SK-N-SH treated with all-trans-retinoic acid at 6 μM for 48 hours (cell line): ENCODE measurements around the gene IGF2R.

Experiments
- ATAC-seq: fragments of 200-7000 bp; cut with Tn5 transposase; 3 replicates; pipeline ENCODE4 v1.9.1; 2020; ENCODE audit warnings: mild to moderate bottlenecking, moderate library complexity
- ARNTL ChIP-seq: fragments of 450-650 bp; formaldehyde crosslinking; IDR thresholded peaks from 2 replicates; pipeline ENCODE4 v1.5.0; 2020; ENCODE audit warnings: low read depth, mild to moderate bottlenecking, moderate library complexity, borderline replicate concordance
- BACH2 ChIP-seq: fragments of 250-450 bp; sonication (Bioruptor Pico); IDR thresholded peaks from 2 replicates; pipeline ENCODE4 v1.9.0; 2021; ENCODE audit warnings: mild to moderate bottlenecking, borderline replicate concordance
- CSDC2 ChIP-seq: fragments of 250-450 bp; sonication (Bioruptor Pico); IDR thresholded peaks from 2 replicates; pipeline ENCODE4 v1.5.0; 2020; ENCODE audit warnings: mild to moderate bottlenecking, moderate library complexity
- ESRRG ChIP-seq: fragments of 250-450 bp; sonication (Bioruptor Pico); IDR thresholded peaks from 2 replicates; pipeline ENCODE4 v1.6.1; 2021; ENCODE audit warnings: mild to moderate bottlenecking
- GLIS3 ChIP-seq: fragments of 250-450 bp; sonication (Bioruptor Pico); IDR thresholded peaks from 2 replicates; pipeline ENCODE4 v1.5.0; 2020; ENCODE audit warnings: mild to moderate bottlenecking, moderate library complexity
- ISL1 ChIP-seq: fragments of 250-450 bp; sonication (Bioruptor Pico); IDR thresholded peaks from 2 replicates; pipeline ENCODE4 v2.1.2; 2022; ENCODE audit warnings: mild to moderate bottlenecking, moderate library complexity
- PPARA ChIP-seq: fragments of 250-450 bp; sonication (Bioruptor Pico); IDR thresholded peaks from 2 replicates; pipeline ENCODE4 v1.5.0; 2020; ENCODE audit warnings: mild to moderate bottlenecking, borderline replicate concordance
- RARB ChIP-seq: fragments of 250-450 bp; sonication (Bioruptor Pico); IDR thresholded peaks from 2 replicates; pipeline ENCODE4 v1.8.0; 2021; ENCODE audit warnings: mild to moderate bottlenecking, moderate library complexity
- SNAI2 ChIP-seq: fragments of 250-450 bp; sonication (Bioruptor Pico); IDR thresholded peaks from 2 replicates; pipeline ENCODE4 v1.5.0; 2020; ENCODE audit warnings: mild to moderate bottlenecking, moderate library complexity
- TCF4 ChIP-seq: fragments of 250-450 bp; sonication (Bioruptor Pico); IDR thresholded peaks from 2 replicates; pipeline ENCODE4 v1.8.0; 2021; ENCODE audit warnings: mild to moderate bottlenecking, moderate library complexity, borderline replicate concordance
- ZC3H10 ChIP-seq: fragments of 250-450 bp; sonication (Bioruptor Pico); IDR thresholded peaks from 2 replicates; pipeline ENCODE4 v1.5.1; 2021; ENCODE audit warnings: mild to moderate bottlenecking, moderate library complexity
- ZFP3 ChIP-seq: fragments of 250-450 bp; sonication (Bioruptor Pico); IDR thresholded peaks from 2 replicates; pipeline ENCODE4 v1.5.0; 2020; ENCODE audit warnings: mild to moderate bottlenecking, moderate library complexity
- ZNF565 ChIP-seq: fragments of 450-650 bp; formaldehyde crosslinking; conservative IDR thresholded peaks from 2 replicates; pipeline ENCODE4 v1.5.0; 2020; ENCODE audit warnings: low read depth, mild to moderate bottlenecking, moderate library complexity
- ZNF70 ChIP-seq: fragments of 450-650 bp; formaldehyde crosslinking; IDR thresholded peaks from 2 replicates; pipeline ENCODE4 v1.5.0; 2020; ENCODE audit warnings: mild to moderate bottlenecking, moderate library complexity
- ZNF8 ChIP-seq: fragments of 450-650 bp; formaldehyde crosslinking; IDR thresholded peaks from 2 replicates; pipeline ENCODE4 v1.5.0; 2020; ENCODE audit warnings: mild to moderate bottlenecking, moderate library complexity
- TF ChIP-seq, protein P1 (sequence below): fragments of 250-450 bp; sonication (Bioruptor Pico); IDR thresholded peaks from 2 replicates; pipeline ENCODE4 v1.8.0; 2021; ENCODE audit warnings: low read depth, mild to moderate bottlenecking, moderate library complexity, borderline replicate concordance
- TF ChIP-seq, protein P2 (sequence below): fragments of 250-450 bp; sonication (Bioruptor Pico); IDR thresholded peaks from 2 replicates; pipeline ENCODE4 v1.5.1; 2020; ENCODE audit warnings: low read depth, mild to moderate bottlenecking, moderate library complexity
- TF ChIP-seq, protein P3 (sequence below): fragments of 250-450 bp; sonication (Bioruptor Pico); IDR thresholded peaks from 2 replicates; pipeline ENCODE4 v1.5.1; 2021; ENCODE audit warnings: mild to moderate bottlenecking, moderate library complexity
- TF ChIP-seq, protein P4 (sequence below): fragments of 250-450 bp; sonication (Bioruptor Pico); IDR thresholded peaks from 2 replicates; pipeline ENCODE4 v1.8.0; 2020; ENCODE audit warnings: mild to moderate bottlenecking, moderate library complexity, borderline replicate concordance
- TF ChIP-seq, protein P5 (sequence below): fragments of 250-450 bp; sonication (Bioruptor Pico); IDR thresholded peaks from 2 replicates; pipeline ENCODE4 v1.5.0; 2020; ENCODE audit warnings: mild to moderate bottlenecking, moderate library complexity

The IGF2R gene

DNA sequence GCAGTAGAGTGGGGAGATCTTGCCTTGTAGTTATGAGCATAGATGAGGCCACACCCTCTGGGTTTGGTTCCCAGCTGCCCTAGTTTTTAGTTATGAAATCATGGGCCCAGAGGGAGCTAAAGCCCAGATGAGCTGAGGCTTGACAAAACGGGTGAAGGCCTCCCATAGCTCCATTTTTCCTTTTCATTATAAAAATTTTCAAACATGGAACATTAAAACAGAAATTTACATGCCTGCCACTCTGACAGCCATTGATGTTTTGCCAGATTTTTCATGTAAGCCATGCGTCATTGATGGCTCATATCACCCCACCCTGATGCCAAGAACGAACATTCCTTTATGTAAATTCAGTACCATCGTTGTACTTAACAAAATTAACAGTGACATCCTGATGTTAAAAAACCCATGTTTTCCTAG, 67.9 kb downstream of the IGF2R start:
- peak; percentile 84 for ATAC-seq
- no peak for TF ChIP-seq RARB (CRISPR knock-in tag)
- TF ChIP-seq, protein P1, sequence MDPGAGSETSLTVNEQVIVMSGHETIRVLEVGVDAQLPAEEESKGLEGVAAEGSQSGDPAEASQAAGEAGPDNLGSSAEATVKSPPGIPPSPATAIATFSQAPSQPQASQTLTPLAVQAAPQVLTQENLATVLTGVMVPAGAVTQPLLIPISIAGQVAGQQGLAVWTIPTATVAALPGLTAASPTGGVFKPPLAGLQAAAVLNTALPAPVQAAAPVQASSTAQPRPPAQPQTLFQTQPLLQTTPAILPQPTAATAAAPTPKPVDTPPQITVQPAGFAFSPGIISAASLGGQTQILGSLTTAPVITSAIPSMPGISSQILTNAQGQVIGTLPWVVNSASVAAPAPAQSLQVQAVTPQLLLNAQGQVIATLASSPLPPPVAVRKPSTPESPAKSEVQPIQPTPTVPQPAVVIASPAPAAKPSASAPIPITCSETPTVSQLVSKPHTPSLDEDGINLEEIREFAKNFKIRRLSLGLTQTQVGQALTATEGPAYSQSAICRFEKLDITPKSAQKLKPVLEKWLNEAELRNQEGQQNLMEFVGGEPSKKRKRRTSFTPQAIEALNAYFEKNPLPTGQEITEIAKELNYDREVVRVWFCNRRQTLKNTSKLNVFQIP (CRISPR knock-in tag), result no peak; the same call in 1 of the 2 replicates
- no peak for TF ChIP-seq GLIS3 (CRISPR knock-in tag)
- no peak for TF ChIP-seq ARNTL (CRISPR knock-in tag)
- TF ChIP-seq ISL1 (CRISPR knock-in tag), result no peak
- no peak for TF ChIP-seq PPARA
- no peak for TF ChIP-seq ZFP3 (CRISPR knock-in tag)
- TF ChIP-seq, protein P2, sequence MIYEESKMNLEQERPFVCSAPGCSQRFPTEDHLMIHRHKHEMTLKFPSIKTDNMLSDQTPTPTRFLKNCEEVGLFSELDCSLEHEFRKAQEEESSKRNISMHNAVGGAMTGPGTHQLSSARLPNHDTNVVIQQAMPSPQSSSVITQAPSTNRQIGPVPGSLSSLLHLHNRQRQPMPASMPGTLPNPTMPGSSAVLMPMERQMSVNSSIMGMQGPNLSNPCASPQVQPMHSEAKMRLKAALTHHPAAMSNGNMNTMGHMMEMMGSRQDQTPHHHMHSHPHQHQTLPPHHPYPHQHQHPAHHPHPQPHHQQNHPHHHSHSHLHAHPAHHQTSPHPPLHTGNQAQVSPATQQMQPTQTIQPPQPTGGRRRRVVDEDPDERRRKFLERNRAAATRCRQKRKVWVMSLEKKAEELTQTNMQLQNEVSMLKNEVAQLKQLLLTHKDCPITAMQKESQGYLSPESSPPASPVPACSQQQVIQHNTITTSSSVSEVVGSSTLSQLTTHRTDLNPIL (CRISPR knock-in tag), result no peak
- TF ChIP-seq CSDC2 (CRISPR knock-in tag), result no peak
- TF ChIP-seq, protein P3, sequence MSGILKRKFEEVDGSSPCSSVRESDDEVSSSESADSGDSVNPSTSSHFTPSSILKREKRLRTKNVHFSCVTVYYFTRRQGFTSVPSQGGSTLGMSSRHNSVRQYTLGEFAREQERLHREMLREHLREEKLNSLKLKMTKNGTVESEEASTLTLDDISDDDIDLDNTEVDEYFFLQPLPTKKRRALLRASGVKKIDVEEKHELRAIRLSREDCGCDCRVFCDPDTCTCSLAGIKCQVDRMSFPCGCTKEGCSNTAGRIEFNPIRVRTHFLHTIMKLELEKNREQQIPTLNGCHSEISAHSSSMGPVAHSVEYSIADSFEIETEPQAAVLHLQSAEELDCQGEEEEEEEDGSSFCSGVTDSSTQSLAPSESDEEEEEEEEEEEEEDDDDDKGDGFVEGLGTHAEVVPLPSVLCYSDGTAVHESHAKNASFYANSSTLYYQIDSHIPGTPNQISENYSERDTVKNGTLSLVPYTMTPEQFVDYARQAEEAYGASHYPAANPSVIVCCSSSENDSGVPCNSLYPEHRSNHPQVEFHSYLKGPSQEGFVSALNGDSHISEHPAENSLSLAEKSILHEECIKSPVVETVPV (CRISPR knock-in tag), result no peak
- no peak for TF ChIP-seq ZNF70 (CRISPR knock-in tag)
- TF ChIP-seq, protein P4, sequence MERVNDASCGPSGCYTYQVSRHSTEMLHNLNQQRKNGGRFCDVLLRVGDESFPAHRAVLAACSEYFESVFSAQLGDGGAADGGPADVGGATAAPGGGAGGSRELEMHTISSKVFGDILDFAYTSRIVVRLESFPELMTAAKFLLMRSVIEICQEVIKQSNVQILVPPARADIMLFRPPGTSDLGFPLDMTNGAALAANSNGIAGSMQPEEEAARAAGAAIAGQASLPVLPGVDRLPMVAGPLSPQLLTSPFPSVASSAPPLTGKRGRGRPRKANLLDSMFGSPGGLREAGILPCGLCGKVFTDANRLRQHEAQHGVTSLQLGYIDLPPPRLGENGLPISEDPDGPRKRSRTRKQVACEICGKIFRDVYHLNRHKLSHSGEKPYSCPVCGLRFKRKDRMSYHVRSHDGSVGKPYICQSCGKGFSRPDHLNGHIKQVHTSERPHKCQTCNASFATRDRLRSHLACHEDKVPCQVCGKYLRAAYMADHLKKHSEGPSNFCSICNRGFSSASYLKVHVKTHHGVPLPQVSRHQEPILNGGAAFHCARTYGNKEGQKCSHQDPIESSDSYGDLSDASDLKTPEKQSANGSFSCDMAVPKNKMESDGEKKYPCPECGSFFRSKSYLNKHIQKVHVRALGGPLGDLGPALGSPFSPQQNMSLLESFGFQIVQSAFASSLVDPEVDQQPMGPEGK, result no peak
- no peak for TF ChIP-seq SNAI2 (CRISPR knock-in tag)

DNA sequence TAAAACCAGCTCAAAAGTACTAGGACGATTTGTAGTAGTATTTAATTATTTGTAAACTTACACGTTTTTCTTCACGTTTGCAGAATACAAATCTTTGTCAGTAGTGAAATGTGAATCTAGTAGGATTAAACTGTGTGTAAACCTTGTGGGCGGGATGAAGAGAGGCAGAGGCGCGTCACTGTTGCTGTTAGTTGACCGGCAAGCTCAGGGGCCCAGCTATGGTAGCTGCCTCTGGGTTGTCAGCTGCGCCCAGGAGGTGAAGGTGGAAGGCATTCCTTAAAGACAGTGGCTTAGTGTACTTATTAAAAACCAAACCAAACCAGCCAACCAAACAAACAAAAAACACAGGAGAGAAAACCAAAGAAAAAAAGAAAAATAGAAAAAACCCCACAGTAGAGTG, 69.6 kb downstream of the IGF2R start:
- TF ChIP-seq, protein P3 (CRISPR knock-in tag), result no peak
- TF ChIP-seq TCF4 (CRISPR knock-in tag), result no peak
- ATAC-seq, result no peak

DNA sequence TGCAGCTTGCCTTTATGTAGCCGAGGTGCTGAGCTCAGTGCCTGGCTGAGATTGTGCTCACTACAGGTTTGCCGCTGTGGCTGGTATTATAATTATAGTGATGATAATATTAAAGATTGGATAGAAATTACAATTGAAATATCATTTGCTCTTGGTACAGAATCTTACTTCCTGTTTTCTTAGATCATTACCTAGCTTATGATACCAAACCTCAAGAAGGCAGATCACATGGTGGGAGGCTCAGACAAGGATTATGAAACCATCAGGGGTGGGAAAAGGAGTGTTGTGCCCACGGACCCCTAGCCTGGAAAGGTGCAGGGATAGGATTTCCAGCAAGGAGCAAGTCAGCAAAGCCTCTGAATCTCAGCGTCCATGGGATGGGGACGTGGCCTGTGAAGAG, 70.6 kb downstream of the IGF2R start:
- TF ChIP-seq, protein P5, sequence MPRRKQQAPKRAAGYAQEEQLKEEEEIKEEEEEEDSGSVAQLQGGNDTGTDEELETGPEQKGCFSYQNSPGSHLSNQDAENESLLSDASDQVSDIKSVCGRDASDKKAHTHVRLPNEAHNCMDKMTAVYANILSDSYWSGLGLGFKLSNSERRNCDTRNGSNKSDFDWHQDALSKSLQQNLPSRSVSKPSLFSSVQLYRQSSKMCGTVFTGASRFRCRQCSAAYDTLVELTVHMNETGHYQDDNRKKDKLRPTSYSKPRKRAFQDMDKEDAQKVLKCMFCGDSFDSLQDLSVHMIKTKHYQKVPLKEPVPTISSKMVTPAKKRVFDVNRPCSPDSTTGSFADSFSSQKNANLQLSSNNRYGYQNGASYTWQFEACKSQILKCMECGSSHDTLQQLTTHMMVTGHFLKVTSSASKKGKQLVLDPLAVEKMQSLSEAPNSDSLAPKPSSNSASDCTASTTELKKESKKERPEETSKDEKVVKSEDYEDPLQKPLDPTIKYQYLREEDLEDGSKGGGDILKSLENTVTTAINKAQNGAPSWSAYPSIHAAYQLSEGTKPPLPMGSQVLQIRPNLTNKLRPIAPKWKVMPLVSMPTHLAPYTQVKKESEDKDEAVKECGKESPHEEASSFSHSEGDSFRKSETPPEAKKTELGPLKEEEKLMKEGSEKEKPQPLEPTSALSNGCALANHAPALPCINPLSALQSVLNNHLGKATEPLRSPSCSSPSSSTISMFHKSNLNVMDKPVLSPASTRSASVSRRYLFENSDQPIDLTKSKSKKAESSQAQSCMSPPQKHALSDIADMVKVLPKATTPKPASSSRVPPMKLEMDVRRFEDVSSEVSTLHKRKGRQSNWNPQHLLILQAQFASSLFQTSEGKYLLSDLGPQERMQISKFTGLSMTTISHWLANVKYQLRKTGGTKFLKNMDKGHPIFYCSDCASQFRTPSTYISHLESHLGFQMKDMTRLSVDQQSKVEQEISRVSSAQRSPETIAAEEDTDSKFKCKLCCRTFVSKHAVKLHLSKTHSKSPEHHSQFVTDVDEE (CRISPR knock-in tag), result no peak
- TF ChIP-seq TCF4 (CRISPR knock-in tag) (no peak), ARNTL (CRISPR knock-in tag) (no peak), ZNF565 (CRISPR knock-in tag) (no peak), GLIS3 (CRISPR knock-in tag) (no peak), CSDC2 (CRISPR knock-in tag) (no peak), RARB (CRISPR knock-in tag) (no peak), ESRRG (CRISPR knock-in tag) (no peak), ZNF70 (CRISPR knock-in tag) (no peak), ZFP3 (CRISPR knock-in tag) (no peak), ZNF8 (no peak), ZC3H10 (CRISPR knock-in tag) (no peak), BACH2 (CRISPR knock-in tag) (no peak), ISL1 (CRISPR knock-in tag) (no peak)
- TF ChIP-seq, protein P1 (CRISPR knock-in tag), result no peak
- TF ChIP-seq, protein P4, result no peak
- no peak for ATAC-seq
